Immature natural killer cell (primary cell): Measurements from ENCODE around the gene UNC13D. TPM values are rescaled to one million over a fixed set of nuclear protein-coding genes. Genes with fewer than 3 reads are reported as not detected.
"Not testable (repeated sequence)": the region's sequence is repeated elsewhere in the genome, so short reads cannot be mapped to it uniquely, and the experiment has no call there.

Experiments used
- DNase-seq, 3 donors: peaks; one replicate each; pipeline ENCODE4 v3.0.0; 2022; ENCODE audit warnings: mixed read lengths in 1 of 3
- H3K27ac Mint-ChIP-seq, 6 donors: one replicate each; pipeline ENCODE4 v1.8.0; 2020; ENCODE audit warnings: mixed read lengths in 6 of 6, mild to moderate bottlenecking in 5 of 6, inconsistent platforms in 4 of 6, moderate library complexity in 3 of 6
- H3K27me3 Mint-ChIP-seq, 3 donors: one replicate each; pipeline ENCODE4 v1.8.0; 2020 to 2021; ENCODE audit warnings: low read depth in 3 of 3, mild to moderate bottlenecking in 3 of 3, mixed read lengths in 3 of 3, moderate library complexity in 3 of 3, inconsistent platforms in 1 of 3
- H3K36me3 Mint-ChIP-seq, 3 donors: one replicate each; pipeline ENCODE4 v1.8.0; 2020; ENCODE audit warnings: mixed read lengths in 3 of 3, inconsistent platforms in 2 of 3, mild to moderate bottlenecking in 2 of 3
- H3K4me1 Mint-ChIP-seq, 2 donors: one replicate each; pipeline ENCODE4 v1.8.0; 2020; ENCODE audit warnings: inconsistent platforms in 2 of 2, mild to moderate bottlenecking in 2 of 2, mixed read lengths in 2 of 2, moderate library complexity in 1 of 2
- H3K4me3 Mint-ChIP-seq, 5 donors: one replicate each; pipeline ENCODE4 v1.8.0; 2020; ENCODE audit warnings: mild to moderate bottlenecking in 5 of 5, mixed read lengths in 5 of 5, inconsistent platforms in 3 of 5, moderate library complexity in 3 of 5
- H3K9me3 Mint-ChIP-seq, 6 donors: one replicate each; pipeline ENCODE4 v1.8.0; 2020; ENCODE audit warnings: mild to moderate bottlenecking in 6 of 6, mixed read lengths in 6 of 6, inconsistent platforms in 4 of 6, moderate library complexity in 3 of 6
- polyA plus RNA-seq, 3 donors: library from polyadenylated mRNA; unstranded; fragments of 300-500 nt; fragmentation: Illumina TruSeq; gene quantifications; one replicate each; pipeline ENCODE4 v1.2.3, GENCODE V29; 2021

The UNC13D gene
- polyA plus RNA-seq, 3 donors from 2014 or later = 53.1 to 124 (median 57.5) TPM

GRCh38 chr17:75793460-75793859 is 50.7 kb downstream of the UNC13D start:
- Mint-ChIP-seq H3K4me1 (peaks cover 11 to 26% of the 10 kb centered on the region in 2 donors), H3K27me3 (peaks cover 0 to 2% (median 0%) of the 10 kb centered on the region in 3 donors), H3K36me3 (peaks cover 0 to 17% (median 4%) of the 10 kb centered on the region in 3 donors), H3K9me3 (no peaks in the 10 kb centered on the region), H3K4me3 (no peak overlapping the region), H3K27ac (peak overlapping the region in 4 of 6 donors; percentile 9 to 68 (median 30))
- DNase-seq = no peak

GRCh38 chr17:75791254-75791653 is 53.0 kb downstream of the UNC13D start:
- Mint-ChIP-seq H3K27ac (no peak overlapping the region), H3K4me1 (peaks cover 14 to 28% of the 10 kb centered on the region in 2 donors), H3K4me3 (no peak overlapping the region), H3K36me3 (peaks cover 0 to 15% (median 0%) of the 10 kb centered on the region in 3 donors), H3K9me3 (no peaks in the 10 kb centered on the region), H3K27me3 (peaks cover 0 to 2% (median 0%) of the 10 kb centered on the region in 3 donors)
- DNase-seq = no peak

GRCh38 chr17:75785016-75785890 is 59.0 kb downstream of the UNC13D start:
- H3K27ac Mint-ChIP-seq = peak overlapping the region; percentile 92 to 100 (median 99)
- H3K4me1 Mint-ChIP-seq = peaks cover 39 to 46% of the 10 kb centered on the region in 2 donors
- H3K27me3 Mint-ChIP-seq = peaks cover 7 to 15% (median 13%) of the 10 kb centered on the region in 3 donors

GRCh38 chr17:75784473-75785015 is 59.7 kb downstream of the UNC13D start, which contains the start of gene UNK:
Gene UNK (plus strand): TSS chr17:75784806. CDS start chr17:75784881, 75 bp downstream.
- H3K27ac Mint-ChIP-seq = peak within 1 kb of the TSS; percentile 92 to 100 (median 99)

More at GRCh38 chr17:75785016-75785890, 59.0 kb downstream of the UNC13D start:
- no peaks in the 10 kb centered on the region for H3K36me3 Mint-ChIP-seq
- no peaks in the 10 kb centered on the region for H3K9me3 Mint-ChIP-seq
- DNase-seq = peak in 1 of 3 donors; percentile 89
- H3K4me3 Mint-ChIP-seq = peak overlapping the region; percentile 90 to 95 (median 94)

GRCh38 chr17:75783803-75784472 is 60.3 kb downstream of the UNC13D start:
- Mint-ChIP-seq H3K4me1 (peaks cover 45 to 54% of the 10 kb centered on the region in 2 donors), H3K9me3 (peaks cover 0 to 7% (median 3%) of the 10 kb centered on the region in 6 donors), H3K27me3 (peaks cover 13 to 28% (median 20%) of the 10 kb centered on the region in 3 donors), H3K36me3 (peaks cover 3 to 6% (median 4%) of the 10 kb centered on the region in 3 donors), H3K27ac (peak overlapping the region; percentile 92 to 100 (median 99)), H3K4me3 (peak overlapping the region; percentile 90 to 95 (median 94))
- peak in 1 of 3 donors; percentile 3 for DNase-seq

More at GRCh38 chr17:75784473-75785015, 59.7 kb downstream of the UNC13D start, which contains the start of gene UNK:
- H3K36me3 Mint-ChIP-seq = peaks cover 1 to 4% (median 3%) of the 10 kb centered on the region in 3 donors
- peak within 1 kb of the TSS; percentile 90 to 95 (median 94) for H3K4me3 Mint-ChIP-seq
- DNase-seq = peak; percentile 96 to 98 (median 98)
- H3K4me1 Mint-ChIP-seq = peaks cover 45 to 53% of the 10 kb centered on the region in 2 donors
- peaks cover 11 to 22% (median 18%) of the 10 kb centered on the region in 3 donors for H3K27me3 Mint-ChIP-seq
- peaks cover 0 to 5% (median 2%) of the 10 kb centered on the region in 6 donors for H3K9me3 Mint-ChIP-seq

- Mint-ChIP-seq H3K4me1 (peaks cover 49 to 60% of the 10 kb centered on the region in 2 donors), H3K9me3 (peaks cover 0 to 7% (median 3%) of the 10 kb centered on the region in 6 donors), H3K27ac (peak overlapping the region; percentile 92 to 100 (median 99)), H3K4me3 (peak overlapping the region; percentile 90 to 95 (median 93)), H3K36me3 (peaks cover 10 to 13% (median 11%) of the 10 kb centered on the region in 3 donors), H3K27me3 (peaks cover 20 to 35% (median 27%) of the 10 kb centered on the region in 3 donors)
- peak; percentile 47 to 58 (median 57) for DNase-seq
These were observed 61.0 kb downstream of the UNC13D start for GRCh38 chr17:75783069-75783783.

- H3K36me3 Mint-ChIP-seq = peaks cover 25 to 38% (median 32%) of the 10 kb centered on the region in 3 donors
These were observed 64.0 kb downstream of the UNC13D start for GRCh38 chr17:75779987-75780889.

GRCh38 chr17:75779250-75779986 is 64.8 kb downstream of the UNC13D start:
- Mint-ChIP-seq H3K36me3 (peaks cover 25 to 38% (median 32%) of the 10 kb centered on the region in 3 donors), H3K27ac (peak overlapping the region; percentile 98 to 100 (median 98)), H3K9me3 (peaks cover 0 to 7% (median 3%) of the 10 kb centered on the region in 6 donors), H3K4me1 (peaks cover 66 to 72% of the 10 kb centered on the region in 2 donors), H3K27me3 (peaks cover 32 to 50% (median 38%) of the 10 kb centered on the region in 3 donors), H3K4me3 (peak overlapping the region; percentile 97 to 100 (median 98))
- DNase-seq = peak; percentile 95 to 98 (median 97)

More at GRCh38 chr17:75779987-75780889, 64.0 kb downstream of the UNC13D start:
- Mint-ChIP-seq H3K9me3 (peaks cover 0 to 7% (median 3%) of the 10 kb centered on the region in 6 donors), H3K4me1 (peaks cover 61 to 71% of the 10 kb centered on the region in 2 donors), H3K27ac (peak overlapping the region; percentile 98 to 100 (median 98)), H3K27me3 (peaks cover 35 to 48% (median 44%) of the 10 kb centered on the region in 3 donors), H3K4me3 (peak overlapping the region; percentile 94 to 100 (median 97))
- no peak for DNase-seq

- peak overlapping the region; percentile 91 to 98 (median 93) for H3K27ac Mint-ChIP-seq
- DNase-seq = peak; percentile 72 to 78 (median 76)
- peaks cover 61 to 68% of the 10 kb centered on the region in 2 donors for H3K4me1 Mint-ChIP-seq
- peaks cover 0 to 7% (median 3%) of the 10 kb centered on the region in 6 donors for H3K9me3 Mint-ChIP-seq
- peaks cover 34 to 51% (median 39%) of the 10 kb centered on the region in 3 donors for H3K27me3 Mint-ChIP-seq
- peaks cover 25 to 38% (median 32%) of the 10 kb centered on the region in 3 donors for H3K36me3 Mint-ChIP-seq
- H3K4me3 Mint-ChIP-seq = peak overlapping the region; percentile 97 to 100 (median 98)
These were observed 65.3 kb downstream of the UNC13D start for GRCh38 chr17:75778861-75779249.

GRCh38 chr17:75778066-75778860 is 65.9 kb downstream of the UNC13D start:
- Mint-ChIP-seq H3K27me3 (peaks cover 36 to 51% (median 42%) of the 10 kb centered on the region in 3 donors), H3K36me3 (peaks cover 25 to 38% (median 32%) of the 10 kb centered on the region in 3 donors), H3K27ac (peak overlapping the region; percentile 91 to 98 (median 93)), H3K4me3 (peak overlapping the region; percentile 97 to 100 (median 98)), H3K4me1 (peaks cover 55 to 62% of the 10 kb centered on the region in 2 donors)
- DNase-seq = peak; percentile 51 to 64 (median 59)
- H3K9me3 Mint-ChIP-seq = not testable (repeated sequence)
